Neutrophil (primary cell): Measurements from ENCODE around the gene ACSL1.

ENCODE experiments used
- H3K27ac ChIP-seq: fragments of 200-600 bp; sonication (generic); 2 replicates; pipeline ENCODE4 v1.5.1; 2016; ENCODE audit warnings: mild to moderate bottlenecking, moderate library complexity
- H3K27me3 ChIP-seq: fragments of 200-600 bp; sonication (generic); 2 replicates; pipeline ENCODE4 v1.6.0; 2016; ENCODE audit warnings: mild to moderate bottlenecking
- H3K36me3 ChIP-seq: fragments of 200-600 bp; sonication (generic); 2 replicates; pipeline ENCODE4 v1.5.1; 2017
- H3K4me1 ChIP-seq, 2 experiments: fragments of 200-600 bp in 1 of 2; sonication (generic) in 1 of 2; 1 replicate in 1 of 2; 2 replicates in 1 of 2; pipeline versions ENCODE4 v1.5.1 to v1.6.1; 2013 to 2016; ENCODE audit warnings: low read depth in 1 of 2, low read length in 1 of 2, mild to moderate bottlenecking in 1 of 2, moderate library complexity in 1 of 2; ENCODE audit not compliant: control insufficient read depth in 1 of 2, insufficient read depth in 1 of 2
- H3K4me3 ChIP-seq, 2 experiments: fragments of 200-600 bp in 1 of 2; sonication (generic) in 1 of 2; 1 replicate in 1 of 2; 2 replicates in 1 of 2; pipeline ENCODE4 v1.5.1; 2013 to 2016; ENCODE audit warnings: low read depth in 1 of 2, low read length in 1 of 2, mild to moderate bottlenecking in 1 of 2, moderate library complexity in 1 of 2
- H3K9me3 ChIP-seq: fragments of 200-600 bp; sonication (generic); 2 replicates; pipeline ENCODE4 v1.5.1; 2016
- TF ChIP-seq, protein P1 (sequence below): fragments of 200-600 bp; sonication (generic); IDR thresholded peaks from 2 replicates; pipeline ENCODE4 v1.5.1; 2016; ENCODE audit warnings: antibody characterized with exemption

Gene ACSL1

DNA sequence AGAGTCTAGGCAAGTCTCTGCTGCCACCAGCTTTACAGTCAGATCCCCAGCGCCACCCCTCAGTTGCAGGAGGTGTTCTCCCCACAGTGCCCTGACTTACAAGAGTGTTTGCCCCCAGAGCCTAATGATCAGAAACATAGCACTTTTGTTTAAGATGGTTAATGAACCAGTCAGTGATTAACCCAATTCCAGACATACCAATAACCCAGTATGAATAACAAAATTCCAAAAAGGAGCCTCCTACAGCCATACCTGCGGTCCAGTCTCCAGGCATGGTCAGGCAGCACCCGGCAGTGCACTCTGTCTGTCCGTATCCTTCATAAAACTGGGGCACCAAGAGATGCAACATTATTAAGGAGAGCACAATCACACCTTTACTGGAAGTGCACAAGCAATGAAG lies 61.2 kb downstream of the ACSL1 start:
- Histone ChIP-seq H3K4me1 (no peaks in the 10 kb centered on the region), H3K9me3 (peaks cover 47% of the 10 kb centered on the region), H3K27me3 (no peaks in the 10 kb centered on the region), H3K27ac (peak overlapping the region; percentile 23), H3K36me3 (peaks cover 100% of the 10 kb centered on the region), H3K4me3 (no peak overlapping the region)
- TF ChIP-seq, protein P1, sequence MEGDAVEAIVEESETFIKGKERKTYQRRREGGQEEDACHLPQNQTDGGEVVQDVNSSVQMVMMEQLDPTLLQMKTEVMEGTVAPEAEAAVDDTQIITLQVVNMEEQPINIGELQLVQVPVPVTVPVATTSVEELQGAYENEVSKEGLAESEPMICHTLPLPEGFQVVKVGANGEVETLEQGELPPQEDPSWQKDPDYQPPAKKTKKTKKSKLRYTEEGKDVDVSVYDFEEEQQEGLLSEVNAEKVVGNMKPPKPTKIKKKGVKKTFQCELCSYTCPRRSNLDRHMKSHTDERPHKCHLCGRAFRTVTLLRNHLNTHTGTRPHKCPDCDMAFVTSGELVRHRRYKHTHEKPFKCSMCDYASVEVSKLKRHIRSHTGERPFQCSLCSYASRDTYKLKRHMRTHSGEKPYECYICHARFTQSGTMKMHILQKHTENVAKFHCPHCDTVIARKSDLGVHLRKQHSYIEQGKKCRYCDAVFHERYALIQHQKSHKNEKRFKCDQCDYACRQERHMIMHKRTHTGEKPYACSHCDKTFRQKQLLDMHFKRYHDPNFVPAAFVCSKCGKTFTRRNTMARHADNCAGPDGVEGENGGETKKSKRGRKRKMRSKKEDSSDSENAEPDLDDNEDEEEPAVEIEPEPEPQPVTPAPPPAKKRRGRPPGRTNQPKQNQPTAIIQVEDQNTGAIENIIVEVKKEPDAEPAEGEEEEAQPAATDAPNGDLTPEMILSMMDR, result no peak

DNA sequence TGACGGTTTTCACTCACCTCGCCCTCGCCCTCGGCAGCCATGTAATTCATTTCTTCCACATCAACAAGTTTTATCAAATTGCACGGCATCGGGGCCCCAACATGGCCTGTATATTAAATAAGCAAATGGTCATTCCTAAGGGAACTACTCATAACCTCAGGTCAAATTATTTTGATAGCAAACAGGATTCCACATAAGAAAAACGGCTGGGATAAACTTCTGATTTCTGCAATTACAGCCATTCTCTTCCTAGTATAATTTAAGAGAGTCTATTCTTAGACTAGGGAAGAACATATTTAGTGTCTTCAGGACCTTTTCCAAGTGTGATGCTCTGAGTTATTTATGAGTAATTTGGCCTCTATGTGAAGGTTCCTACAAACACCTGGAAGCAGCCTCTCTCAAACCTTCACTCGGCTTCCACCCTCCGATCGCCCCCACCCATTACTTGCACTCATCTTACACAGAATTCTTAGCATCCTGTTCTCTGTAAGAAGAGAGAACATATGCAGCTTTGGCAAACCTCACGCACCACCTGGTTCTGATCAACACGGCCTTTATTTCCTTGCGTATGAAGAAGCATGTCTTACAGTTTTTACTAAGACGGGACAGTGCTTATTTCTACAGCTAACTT lies 62.5 kb downstream of the ACSL1 start:
- Histone ChIP-seq H3K27ac (peak overlapping the region; percentile 47), H3K4me1 (no peaks in the 10 kb centered on the region), H3K36me3 (peaks cover 100% of the 10 kb centered on the region), H3K27me3 (no peaks in the 10 kb centered on the region), H3K9me3 (peaks cover 41% of the 10 kb centered on the region), H3K4me3 (no peak overlapping the region)
- TF ChIP-seq, protein P1, result no peak

DNA sequence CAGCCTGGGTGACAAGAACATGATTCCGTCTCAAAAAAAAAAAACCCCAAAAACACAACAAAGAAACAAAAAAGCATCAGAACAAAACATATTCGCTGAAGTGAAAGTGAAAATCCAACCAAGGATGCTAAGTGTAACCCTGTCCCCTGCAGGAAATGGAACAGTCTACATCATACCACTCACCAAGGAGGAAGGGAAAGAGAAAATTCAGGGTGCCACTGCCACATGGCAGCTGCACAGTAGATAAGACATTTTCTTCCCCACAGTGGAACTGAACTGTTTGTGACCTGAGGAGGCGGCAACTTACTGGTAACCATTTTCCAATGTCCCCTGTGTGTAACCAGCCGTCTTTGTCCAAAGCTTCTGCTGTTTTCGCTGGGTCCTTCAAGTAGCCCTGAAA lies 63.7 kb downstream of the ACSL1 start:
- H3K27me3 ChIP-seq, result no peaks in the 10 kb centered on the region
- H3K4me3 ChIP-seq, result no peak overlapping the region
- H3K4me1 ChIP-seq, result no peaks in the 10 kb centered on the region
- H3K9me3 ChIP-seq, result peaks cover 47% of the 10 kb centered on the region
- peaks cover 100% of the 10 kb centered on the region for H3K36me3 ChIP-seq
- peak overlapping the region; percentile 47 for H3K27ac ChIP-seq
- TF ChIP-seq, protein P1, result no peak

DNA sequence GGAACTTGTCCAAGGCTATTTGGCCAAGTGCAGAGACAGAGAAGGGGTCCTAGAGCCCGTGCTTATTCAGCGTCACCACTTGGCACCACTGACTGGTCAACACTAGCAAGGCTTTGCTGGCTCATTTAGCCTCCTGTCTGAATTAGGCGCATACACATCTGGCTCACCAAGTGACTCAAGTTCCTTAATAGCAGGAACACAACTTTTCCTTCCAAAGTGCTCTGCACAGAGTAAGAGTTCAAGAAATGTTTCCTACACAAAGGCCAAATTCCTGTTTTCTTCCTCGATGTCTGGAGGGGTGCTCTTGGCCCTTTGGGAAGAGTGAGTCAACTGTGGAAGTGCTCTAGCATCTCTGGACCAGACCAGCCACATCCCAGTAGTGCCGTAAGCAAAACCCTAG lies 65.1 kb downstream of the ACSL1 start:
- TF ChIP-seq, protein P1, result no peak
- Histone ChIP-seq H3K27me3 (no peaks in the 10 kb centered on the region), H3K9me3 (peaks cover 38% of the 10 kb centered on the region), H3K4me1 (no peaks in the 10 kb centered on the region), H3K36me3 (peaks cover 100% of the 10 kb centered on the region), H3K4me3 (no peak overlapping the region), H3K27ac (peak overlapping the region; percentile 33)

DNA sequence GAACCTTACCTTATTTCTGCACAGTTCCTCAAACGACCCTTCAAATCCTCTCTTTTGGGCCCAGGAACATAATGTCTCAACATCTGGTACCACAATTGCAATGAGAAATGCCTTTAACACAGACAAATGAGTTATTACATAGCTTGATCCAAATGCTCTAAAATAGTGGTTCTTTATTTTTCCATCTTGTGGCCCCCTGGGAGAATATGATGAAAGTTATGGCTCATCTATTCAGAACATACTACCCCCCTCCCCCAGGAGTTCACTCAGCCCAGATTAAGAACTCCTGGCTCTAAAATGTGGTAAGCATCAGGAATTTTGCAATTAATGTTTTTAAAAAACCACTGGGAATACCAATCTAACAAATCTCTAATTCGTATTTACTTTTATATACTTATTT lies 68.0 kb downstream of the ACSL1 start:
- TF ChIP-seq, protein P1, result no peak
- Histone ChIP-seq H3K36me3 (peaks cover 100% of the 10 kb centered on the region), H3K27ac (peak overlapping the region; percentile 35)

More for the DNA sequence above, 68.0 kb downstream of the ACSL1 start:
- Histone ChIP-seq H3K4me1 (no peaks in the 10 kb centered on the region), H3K9me3 (peaks cover 36% of the 10 kb centered on the region), H3K27me3 (no peaks in the 10 kb centered on the region), H3K4me3 (no peak overlapping the region)
